Urothelium cell line (cell line): ENCODE results near the gene SETDB1.

Experiments
- DNase-seq: peaks from one replicate; pipeline ENCODE4 v3.0.0; 2011; ENCODE audit warnings: low spot score, mixed read lengths
- FAIRE-seq: peaks from 2 replicates; lab custom pipeline; 2011; peaks lifted over from hg19 to GRCh38; lab: Jason Lieb, UNC

SETDB1 gene

DNA sequence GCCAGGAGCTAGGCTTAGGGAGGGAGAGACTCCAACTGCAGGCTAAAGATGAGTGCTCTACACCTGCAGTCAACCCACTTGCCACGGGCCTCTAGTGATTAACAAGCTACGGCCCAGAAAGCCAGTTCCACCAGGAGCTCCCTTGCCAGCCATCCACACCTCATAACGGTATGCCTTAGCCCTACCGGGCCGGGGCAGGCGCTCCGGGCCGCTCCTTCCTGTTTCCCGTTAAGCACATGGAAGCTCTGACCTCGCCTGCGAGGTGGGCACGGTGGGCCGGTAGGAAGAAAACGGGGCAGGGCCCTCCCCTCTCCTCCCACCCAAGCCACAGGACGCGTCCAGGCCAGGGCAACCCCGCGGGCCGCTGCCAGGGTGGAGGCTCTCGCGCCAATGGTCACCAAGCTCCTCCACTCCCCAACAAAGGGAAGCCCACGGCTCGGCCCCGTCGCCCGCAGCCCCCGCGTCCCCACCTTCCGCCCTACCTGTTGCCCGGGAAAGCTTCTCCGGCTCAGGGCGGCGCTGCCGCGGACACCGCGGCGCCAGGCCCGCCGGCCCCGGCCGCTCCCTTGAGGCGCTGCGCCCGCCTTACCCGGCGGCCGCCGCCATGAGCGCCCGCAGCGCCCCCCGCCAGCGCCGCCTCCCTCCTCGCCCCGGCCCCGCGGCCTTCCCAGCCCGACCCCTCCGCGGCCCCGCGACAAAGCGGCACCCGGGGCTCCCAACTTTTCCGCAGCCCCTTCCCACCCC, 47.8 kb downstream of the SETDB1 start:
- DNase-seq (peak; percentile 55), FAIRE-seq (no peak)

DNA sequence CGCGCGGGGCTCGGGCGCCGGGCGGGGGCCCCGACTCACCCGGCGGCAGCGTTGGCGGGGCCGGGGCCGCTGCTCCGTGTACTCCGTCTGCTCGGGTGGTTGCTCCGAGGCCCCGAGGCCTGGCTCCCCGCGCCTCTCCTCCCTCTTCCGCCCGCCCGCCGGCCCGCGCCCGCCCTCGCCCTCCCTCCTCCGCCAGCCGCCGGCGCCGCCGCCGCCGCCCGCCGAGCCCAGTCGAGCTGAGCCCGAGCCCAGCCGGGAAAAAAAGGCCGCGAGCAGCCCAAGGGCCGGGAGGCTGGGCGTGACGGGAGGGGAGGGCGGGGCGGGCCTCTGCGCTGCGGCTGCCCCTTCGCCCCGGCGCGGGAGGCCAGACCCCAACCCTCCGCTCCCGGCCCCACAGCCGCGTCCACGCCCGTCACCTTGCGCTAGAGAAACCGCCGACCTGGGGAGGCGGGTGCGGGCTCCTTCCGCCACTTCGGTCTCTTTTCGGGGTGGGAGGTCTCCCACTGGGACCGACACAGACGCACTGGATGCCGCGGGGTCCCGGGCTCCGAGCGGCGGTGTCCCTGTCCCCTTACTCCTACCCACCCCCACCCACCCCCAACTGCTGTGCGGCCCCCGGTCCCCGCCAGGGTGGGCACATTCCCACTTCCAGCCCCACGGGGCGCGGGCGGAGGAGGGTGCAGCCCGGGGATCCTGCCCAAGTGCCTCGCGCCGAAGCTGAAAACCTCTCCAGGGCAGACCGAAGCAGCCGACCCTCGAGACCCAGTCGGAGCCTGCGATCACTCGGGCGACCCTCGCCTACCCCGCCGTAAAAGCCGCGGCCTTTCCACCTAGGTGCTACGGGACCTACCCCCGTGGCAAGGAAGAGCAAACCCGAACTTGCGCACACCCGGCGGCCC, 48.7 kb downstream of the SETDB1 start, which contains the start of gene CERS2:
Gene CERS2, minus strand, starts transcription at position 256 of the 899 bp plus-strand sequence. CDS start 5,745 bp downstream, outside the sequence.
- DNase-seq, result peak; percentile 88
- FAIRE-seq, result no peak

- DNase-seq, result no peak
- no peak for FAIRE-seq
Observed at GRCh38 chr1:150976401-150976821, 50.2 kb downstream of the SETDB1 start.

DNA sequence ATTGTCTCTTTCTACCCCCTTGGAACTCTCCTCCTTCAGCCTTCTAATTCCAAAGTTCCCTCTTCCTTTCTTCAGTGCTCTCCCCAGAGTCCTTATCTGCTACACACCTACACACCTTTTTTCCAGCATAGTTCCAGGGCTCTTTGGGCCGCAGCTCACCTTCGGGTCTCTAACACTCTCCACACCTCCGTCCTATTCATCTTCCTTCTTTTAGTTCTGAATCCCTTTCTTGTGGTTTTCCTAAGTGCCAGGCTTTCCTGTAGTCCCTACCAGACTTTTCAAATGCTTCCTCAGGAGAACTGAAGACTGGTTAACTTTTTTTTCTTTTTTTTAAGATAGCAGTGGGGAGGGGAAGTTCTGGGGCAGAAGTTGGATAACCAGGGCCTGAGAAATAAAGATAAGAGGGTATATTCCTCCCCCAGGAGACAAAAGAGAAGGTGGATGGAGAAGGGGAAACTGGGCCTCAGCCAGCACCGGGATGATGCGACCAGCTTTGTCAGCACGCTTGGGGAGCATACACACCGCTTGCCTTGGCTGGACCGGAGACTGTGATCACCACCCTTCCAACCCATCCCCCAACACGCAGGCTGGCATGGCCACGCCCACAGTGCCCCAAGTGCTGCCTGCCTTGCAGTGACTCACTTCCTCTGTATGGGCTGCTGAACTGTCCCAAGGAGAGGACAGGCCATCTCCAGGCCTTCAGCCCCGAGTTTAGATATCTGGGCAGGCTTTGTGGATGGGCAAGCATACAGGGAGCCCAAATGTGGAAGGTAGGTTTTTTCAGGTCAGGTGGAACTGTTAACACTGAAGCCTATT, 50.9 kb downstream of the SETDB1 start:
- FAIRE-seq, result peak; percentile 90
- DNase-seq, result peak; percentile 94

DNA sequence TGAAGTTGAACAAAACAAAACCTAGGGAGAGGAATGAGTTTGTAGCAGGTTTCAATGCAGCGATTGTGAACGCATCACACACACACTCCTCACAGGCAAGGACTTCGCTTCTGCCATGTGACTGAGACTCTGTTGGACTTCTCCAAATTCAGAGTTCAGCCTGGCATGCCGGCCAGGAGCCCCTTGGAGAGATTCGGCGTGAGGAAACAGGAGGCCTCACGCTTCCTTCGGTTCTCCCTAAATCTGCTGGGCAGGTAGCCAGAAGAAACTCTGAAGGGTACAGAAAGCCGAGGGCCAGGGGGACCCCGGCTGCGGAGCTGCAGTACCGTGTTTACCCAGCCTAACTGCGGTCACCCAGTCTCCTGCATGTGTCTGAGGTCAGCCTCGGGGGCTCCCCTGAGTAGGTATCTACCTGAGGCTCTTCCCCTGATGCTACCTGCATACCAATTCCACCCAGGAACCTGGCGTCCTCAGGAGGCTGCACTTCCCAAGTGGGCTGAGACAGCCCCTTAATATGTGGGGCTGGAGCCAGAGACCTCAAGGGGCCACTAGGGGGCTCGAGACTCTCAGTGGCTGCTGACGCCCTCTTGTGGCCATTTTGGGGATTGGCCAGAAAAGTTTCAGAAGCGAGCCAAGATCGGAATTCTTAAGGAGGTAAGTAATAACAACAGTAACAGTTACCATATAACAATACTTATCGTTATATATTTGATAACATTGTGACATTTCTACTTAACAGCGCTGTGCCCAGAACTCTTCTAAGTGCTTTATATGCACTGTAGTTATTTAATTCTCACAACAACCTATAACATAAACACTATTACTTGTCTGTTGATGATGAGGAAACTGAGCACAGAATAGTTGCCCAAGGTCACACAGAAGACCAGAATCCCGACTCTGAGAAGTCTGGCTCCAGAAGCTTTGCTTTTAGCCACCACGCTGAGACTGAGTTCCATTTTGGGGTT, 53.2 kb downstream of the SETDB1 start:
- DNase-seq, result peak; percentile 87
- FAIRE-seq, result no peak

DNA sequence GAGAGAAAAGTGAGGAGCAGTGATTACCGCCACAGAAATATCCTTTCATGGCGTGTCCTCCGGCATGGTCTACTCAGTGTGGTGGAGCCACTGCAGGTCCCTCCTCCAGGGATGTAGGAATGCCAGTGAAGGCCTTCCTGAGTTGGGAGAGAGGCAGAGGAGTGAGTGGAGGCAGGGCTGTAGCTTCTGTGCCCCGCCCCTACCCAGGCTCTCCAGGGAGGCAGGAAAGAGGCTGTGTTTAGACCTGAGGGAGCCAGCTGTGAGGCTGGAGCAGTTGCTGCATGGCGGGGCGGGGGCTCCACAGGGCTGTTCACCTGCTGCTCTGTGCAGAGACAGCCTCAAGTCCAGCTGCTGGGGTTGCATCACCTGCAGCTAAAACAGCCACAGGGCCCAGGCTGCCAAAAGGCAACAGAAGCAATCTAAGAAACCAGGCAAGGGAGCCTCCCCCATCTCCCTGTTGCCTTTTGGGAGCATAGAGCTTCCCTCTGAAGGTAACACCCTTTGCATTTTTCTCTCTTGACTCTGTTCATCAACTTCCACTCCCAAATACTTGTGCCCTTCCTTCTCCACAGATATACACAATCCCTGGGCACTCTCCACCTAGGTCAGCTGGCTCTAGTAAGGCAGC, 55.1 kb downstream of the SETDB1 start:
- FAIRE-seq, result no peak

GRCh38 chr1:150981805-150982712, 55.9 kb downstream of the SETDB1 start, which contains the start of gene ANXA9:
ANXA9 (plus strand) TSS chr1:150982292; CDS start chr1:150983106, 814 bp downstream.
- no peak for FAIRE-seq
- DNase-seq, result peak; percentile 30

More for the DNA sequence above, 55.1 kb downstream of the SETDB1 start:
- peak; percentile 48 for DNase-seq

GRCh38 chr1:150985179-150985825, 59.1 kb downstream of the SETDB1 start:
- no peak for DNase-seq
- no peak for FAIRE-seq

GRCh38 chr1:150987924-150988323, 61.8 kb downstream of the SETDB1 start:
- DNase-seq, result no peak
- FAIRE-seq, result no peak

DNA sequence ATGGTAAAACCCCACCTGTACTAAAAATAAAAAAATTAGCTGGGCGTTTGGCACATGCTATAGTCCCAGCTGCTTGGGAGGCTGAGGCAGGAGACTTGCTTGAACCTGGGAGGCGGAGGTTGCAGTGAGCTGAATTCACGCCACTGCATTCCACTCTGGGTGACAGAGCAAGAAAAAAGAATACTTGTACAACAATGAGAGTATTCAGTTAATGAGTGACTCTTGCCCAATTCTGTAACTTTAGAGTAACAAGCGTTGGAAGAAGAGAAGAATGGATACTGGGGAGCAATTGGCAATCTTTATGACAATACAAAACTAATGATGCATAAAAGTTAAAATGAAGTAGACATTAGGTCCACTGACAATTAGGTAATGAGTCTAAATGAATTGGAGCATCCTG, 66.5 kb downstream of the SETDB1 start:
- FAIRE-seq (no peak), DNase-seq (no peak)

DNA sequence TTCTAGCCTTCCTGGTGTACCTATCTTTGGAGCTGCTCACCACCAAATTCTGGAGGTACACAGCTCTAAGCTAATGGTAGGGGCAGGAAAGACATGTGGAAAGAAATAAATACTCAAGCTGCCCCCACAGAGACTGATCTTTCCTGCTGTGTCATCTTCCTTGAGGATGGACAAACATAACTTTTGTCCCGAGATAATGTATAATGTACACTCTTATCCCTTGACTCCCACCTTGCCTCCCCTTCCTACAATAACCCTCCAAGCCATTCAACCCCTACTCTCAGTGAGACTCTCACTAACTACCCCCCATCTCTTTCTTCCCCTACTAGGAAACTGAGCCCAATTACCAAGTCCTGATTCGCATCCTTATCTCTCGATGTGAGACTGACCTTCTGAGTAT, 68.1 kb downstream of the SETDB1 start:
- FAIRE-seq, result no peak

GRCh38 chr1:150995460-150995859, 69.3 kb downstream of the SETDB1 start:
- DNase-seq (no peak), FAIRE-seq (no peak)

More for the DNA sequence above, 68.1 kb downstream of the SETDB1 start:
- DNase-seq, result no peak

DNA sequence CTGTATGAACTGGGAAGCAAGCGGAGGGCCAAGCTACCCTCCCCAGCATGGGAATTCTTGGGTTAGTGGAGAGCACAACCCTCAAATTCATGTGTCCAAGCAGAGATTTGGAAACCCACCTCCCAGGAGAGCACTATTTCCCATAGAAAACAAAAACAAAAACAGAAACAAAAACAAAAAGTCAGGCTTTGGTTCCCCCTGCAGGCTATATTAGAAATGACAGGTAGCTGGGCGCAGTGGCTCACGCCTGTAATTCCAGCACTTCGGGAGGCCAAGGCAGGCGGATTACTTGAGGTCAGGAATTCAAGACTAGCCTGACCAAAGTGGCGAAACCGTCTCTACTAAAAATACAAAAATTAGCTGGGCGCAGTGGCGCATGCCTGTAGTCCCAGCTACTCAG, 69.7 kb downstream of the SETDB1 start:
- FAIRE-seq, result no peak
- no peak for DNase-seq

DNA sequence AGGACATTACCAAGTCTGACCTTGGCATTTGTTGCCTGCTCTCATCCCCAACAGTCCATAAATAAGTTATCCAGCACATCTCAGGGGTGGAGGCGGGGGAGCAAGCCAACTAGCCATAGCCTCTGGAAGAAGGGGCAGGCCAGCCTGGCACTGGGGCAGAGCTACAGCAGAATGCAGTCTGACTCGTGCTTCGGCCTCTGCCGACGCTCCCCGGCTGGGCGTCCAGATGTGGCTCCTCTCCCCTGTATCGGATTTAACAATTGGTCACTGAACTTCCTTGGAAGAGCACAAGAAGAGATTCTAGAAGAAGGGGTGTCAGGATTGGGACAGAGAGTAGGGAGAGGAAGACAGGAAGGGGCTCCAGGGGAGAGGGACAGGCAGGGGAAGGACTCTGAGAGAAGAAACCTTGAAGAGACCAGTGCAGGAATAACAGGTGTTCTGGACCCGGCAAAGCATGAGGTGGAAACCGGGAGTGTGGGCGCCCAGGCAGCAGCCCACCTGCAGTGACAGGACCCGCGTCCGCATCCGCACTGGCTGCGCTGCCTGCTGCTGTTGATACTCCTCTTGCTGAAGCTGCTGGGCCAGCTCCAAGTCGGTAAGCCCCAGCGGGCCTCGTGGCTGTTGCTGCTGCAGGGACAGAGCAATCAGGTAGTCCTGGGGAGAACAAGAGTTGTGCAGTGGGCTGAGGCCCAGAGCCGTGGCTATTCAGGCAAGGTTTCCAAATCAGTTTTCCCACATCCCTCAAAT, 71.1 kb downstream of the SETDB1 start:
- DNase-seq, result no peak
- no peak for FAIRE-seq

DNA sequence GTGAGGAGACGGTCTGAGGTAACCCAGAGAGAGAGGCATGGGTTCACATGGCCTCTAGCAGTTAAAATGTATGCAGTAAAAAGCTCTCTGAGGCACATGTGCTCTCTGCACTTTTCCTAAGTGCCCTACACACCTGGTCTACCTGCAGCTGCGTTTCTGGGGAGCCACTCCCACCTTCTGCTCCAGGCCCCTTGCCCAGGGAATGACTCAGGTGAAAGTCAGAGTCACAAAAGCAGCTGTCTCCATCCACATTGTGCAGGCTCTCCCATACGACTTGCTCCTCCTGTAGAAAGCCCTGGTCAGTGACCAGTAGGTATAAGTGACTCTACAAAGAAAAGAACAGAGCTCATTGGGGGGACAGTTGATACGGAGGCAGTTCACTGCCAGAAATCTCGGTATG, 71.8 kb downstream of the SETDB1 start:
- FAIRE-seq, result no peak
- no peak for DNase-seq

DNA sequence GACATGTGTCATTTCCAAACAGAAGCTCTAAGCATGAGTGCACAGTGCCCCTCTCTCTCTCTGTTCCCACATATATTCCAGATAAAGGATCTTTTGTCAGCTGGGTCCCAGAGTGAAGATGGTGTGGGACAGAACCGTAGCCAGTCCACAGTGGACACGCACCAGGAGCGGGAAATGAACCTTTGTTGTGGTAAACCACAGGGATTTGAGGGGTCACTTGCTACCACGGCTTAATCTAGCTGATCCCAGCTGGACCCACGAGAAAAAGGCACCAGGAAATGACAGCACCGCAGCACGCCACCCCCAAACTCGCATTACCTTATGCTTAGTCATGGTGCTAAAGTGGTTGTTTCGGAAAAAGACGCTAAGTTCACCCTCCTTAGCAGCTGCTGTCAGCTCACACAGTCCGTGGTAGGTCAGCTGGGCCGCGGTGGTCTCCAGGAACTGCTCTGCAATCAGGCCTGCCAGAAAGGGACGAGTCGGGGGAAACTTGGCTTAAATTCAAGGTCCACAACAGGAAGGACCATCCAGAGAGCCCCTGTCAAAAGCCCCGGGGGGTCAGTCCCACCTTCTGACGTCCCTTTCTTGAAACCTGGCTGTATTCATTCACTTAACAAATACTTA, 73.0 kb downstream of the SETDB1 start:
- FAIRE-seq, result no peak
- DNase-seq, result peak; percentile 64
